Natural killer cell (primary cell): Measurements from ENCODE around the gene DNAH7. TPM values are rescaled to one million over a fixed set of nuclear protein-coding genes. Genes with fewer than 3 reads are reported as not detected.

Source experiments
- ATAC-seq, 3 donors: fragments of 150-1000 bp in 2 of 3; fragments of 200-7000 bp in 1 of 3; cut with Tn5 transposase; 1 replicate in 1 of 3; 2 replicates in 2 of 3; pipeline ENCODE4 v1.10.0; 2021; ENCODE audit warnings: mild to moderate bottlenecking in 2 of 3, moderate library complexity in 2 of 3
- DNase-seq, 2 donors: peaks; one replicate each; pipeline versions ENCODE4 v3.0.0 to v3.0.0-alpha.2; 2013 to 2021; ENCODE audit warnings: mixed read lengths in 1 of 2
- H3K27ac ChIP-seq: one replicate; pipeline ENCODE4 v1.5.1; 2013; ENCODE audit warnings: mild to moderate bottlenecking, low read length
- H3K27me3 ChIP-seq: one replicate; pipeline ENCODE4 v1.6.1; 2013; ENCODE audit warnings: low read length; ENCODE audit not compliant: control insufficient read depth, insufficient read depth
- H3K36me3 ChIP-seq: one replicate; pipeline ENCODE4 v1.6.1; 2013; ENCODE audit warnings: low read length; ENCODE audit not compliant: control insufficient read depth, insufficient read depth
- H3K4me1 ChIP-seq: one replicate; pipeline ENCODE4 v1.6.1; 2013; ENCODE audit warnings: low read length; ENCODE audit not compliant: control insufficient read depth, insufficient read depth
- H3K4me3 ChIP-seq: one replicate; pipeline ENCODE4 v1.5.1; 2013; ENCODE audit warnings: low read length
- H3K9me3 ChIP-seq: one replicate; pipeline ENCODE4 v1.6.1; 2013; ENCODE audit warnings: low read length; ENCODE audit not compliant: control insufficient read depth, insufficient read depth
- H3K27ac Mint-ChIP-seq, 2 donors: one replicate each; pipeline ENCODE4 v1.8.0; 2022; ENCODE audit warnings: mild to moderate bottlenecking in 2 of 2, mixed read lengths in 2 of 2, moderate library complexity in 1 of 2
- H3K27me3 Mint-ChIP-seq, 2 donors: one replicate each; pipeline ENCODE4 v1.8.0; 2022; ENCODE audit warnings: low read depth in 2 of 2, mixed read lengths in 2 of 2
- H3K36me3 Mint-ChIP-seq: one replicate; pipeline ENCODE4 v1.8.0; 2022; ENCODE audit warnings: mixed read lengths
- H3K4me1 Mint-ChIP-seq, 2 donors: one replicate each; pipeline ENCODE4 v1.8.0; 2022; ENCODE audit warnings: mixed read lengths in 2 of 2
- H3K4me3 Mint-ChIP-seq: one replicate; pipeline ENCODE4 v1.8.0; 2022; ENCODE audit warnings: mild to moderate bottlenecking, moderate library complexity, mixed read lengths
- H3K9me3 Mint-ChIP-seq, 2 donors: one replicate each; pipeline ENCODE4 v1.8.0; 2022; ENCODE audit warnings: mixed read lengths in 2 of 2
- WGBS: methylation state at CpG from one replicate; pipeline ENCODE4 v1.1.7; 2013; ENCODE audit warnings: missing lambda C conversion rate; ENCODE audit not compliant: insufficient coverage; 5-methylcytosine and 5-hydroxymethylcytosine counted together
- intact Hi-C: fragments of 100-400 bp; cut with micrococcal nuclease; formaldehyde crosslinking; loops from one replicate; pipeline ENCODE4 v1.14.2; 2022
- total RNA-seq, 4 donors: library from RNA; stranded (reverse); fragments of 120-200 nt in 1 of 4; gene quantifications; one replicate each; pipeline versions ENCODE4 v1.2.3 to v1.2.4, GENCODE V29; 2013 to 2022
- TF ChIP-seq, protein P1 (sequence below): fragments of 200-600 bp; IDR thresholded peaks from one replicate; pipeline ENCODE4 v1.8.0; 2022; ENCODE audit warnings: antibody characterized with exemption

The DNAH7 gene
- total RNA-seq, 3 donors from 2014 or later (not counting 1 experiment from before 2014, with no cell fraction given): 0.07 to 0.20 TPM; not detected in 1

- intact Hi-C loops: no loop called here
- Mint-ChIP-seq H3K9me3 (no peaks in the 10 kb centered on the region), H3K27ac (no peak overlapping the region), H3K4me1 (peaks cover 0 to 6% of the 10 kb centered on the region in 2 donors), H3K4me3 (no peak overlapping the region), H3K27me3 (peaks cover 0 to 4% of the 10 kb centered on the region in 2 donors), H3K36me3 (no peaks in the 10 kb centered on the region)
- DNase-seq (no peak), ATAC-seq (no peak)
- no peak overlapping the region for H3K27ac ChIP-seq
- no peaks in the 10 kb centered on the region for H3K9me3 ChIP-seq
- no peaks in the 10 kb centered on the region for H3K27me3 ChIP-seq
- TF ChIP-seq, protein P1, sequence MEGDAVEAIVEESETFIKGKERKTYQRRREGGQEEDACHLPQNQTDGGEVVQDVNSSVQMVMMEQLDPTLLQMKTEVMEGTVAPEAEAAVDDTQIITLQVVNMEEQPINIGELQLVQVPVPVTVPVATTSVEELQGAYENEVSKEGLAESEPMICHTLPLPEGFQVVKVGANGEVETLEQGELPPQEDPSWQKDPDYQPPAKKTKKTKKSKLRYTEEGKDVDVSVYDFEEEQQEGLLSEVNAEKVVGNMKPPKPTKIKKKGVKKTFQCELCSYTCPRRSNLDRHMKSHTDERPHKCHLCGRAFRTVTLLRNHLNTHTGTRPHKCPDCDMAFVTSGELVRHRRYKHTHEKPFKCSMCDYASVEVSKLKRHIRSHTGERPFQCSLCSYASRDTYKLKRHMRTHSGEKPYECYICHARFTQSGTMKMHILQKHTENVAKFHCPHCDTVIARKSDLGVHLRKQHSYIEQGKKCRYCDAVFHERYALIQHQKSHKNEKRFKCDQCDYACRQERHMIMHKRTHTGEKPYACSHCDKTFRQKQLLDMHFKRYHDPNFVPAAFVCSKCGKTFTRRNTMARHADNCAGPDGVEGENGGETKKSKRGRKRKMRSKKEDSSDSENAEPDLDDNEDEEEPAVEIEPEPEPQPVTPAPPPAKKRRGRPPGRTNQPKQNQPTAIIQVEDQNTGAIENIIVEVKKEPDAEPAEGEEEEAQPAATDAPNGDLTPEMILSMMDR: no peak
- H3K4me1 ChIP-seq: no peaks in the 10 kb centered on the region
- no peak overlapping the region for H3K4me3 ChIP-seq
- no peaks in the 10 kb centered on the region for H3K36me3 ChIP-seq
- WGBS: 35% methylated on average over 2 of the region's 2 CpGs
Measured at GRCh38 chr2:195984923-195985726, 83.5 kb downstream of the DNAH7 start.

- TF ChIP-seq, protein P1: no peak
- intact Hi-C loops: no loop called here
- H3K4me3 ChIP-seq: no peak overlapping the region
- no peaks in the 10 kb centered on the region for H3K4me1 ChIP-seq
- WGBS: 60% methylated on average over 1 of the region's 2 CpGs
- H3K9me3 ChIP-seq: no peaks in the 10 kb centered on the region
- H3K27ac Mint-ChIP-seq: no peak overlapping the region
- H3K4me1 Mint-ChIP-seq: no peaks in the 10 kb centered on the region
- no peak overlapping the region for H3K27ac ChIP-seq
- no peak for DNase-seq
- no peak for ATAC-seq
- H3K27me3 ChIP-seq: no peaks in the 10 kb centered on the region
- no peaks in the 10 kb centered on the region for H3K9me3 Mint-ChIP-seq
- no peak overlapping the region for H3K4me3 Mint-ChIP-seq
- H3K27me3 Mint-ChIP-seq: peaks cover 3 to 4% of the 10 kb centered on the region in 2 donors
- no peaks in the 10 kb centered on the region for H3K36me3 ChIP-seq
- no peaks in the 10 kb centered on the region for H3K36me3 Mint-ChIP-seq
Measured at GRCh38 chr2:195967336-195967735, 101.3 kb downstream of the DNAH7 start.

- H3K27ac ChIP-seq: no peak overlapping the region
- TF ChIP-seq, protein P1: no peak
Measured at GRCh38 chr2:195961873-195962272, 106.8 kb downstream of the DNAH7 start.

More at GRCh38 chr2:195961873-195962272, 106.8 kb downstream of the DNAH7 start:
- no peaks in the 10 kb centered on the region for H3K36me3 Mint-ChIP-seq
- Histone ChIP-seq H3K27me3 (no peaks in the 10 kb centered on the region), H3K36me3 (no peaks in the 10 kb centered on the region), H3K9me3 (no peaks in the 10 kb centered on the region), H3K4me3 (no peak overlapping the region), H3K4me1 (no peaks in the 10 kb centered on the region)
- DNase-seq (no peak), ATAC-seq (no peak)
- intact Hi-C loops: no loop called here
- no peaks in the 10 kb centered on the region for H3K27me3 Mint-ChIP-seq
- H3K4me1 Mint-ChIP-seq: no peaks in the 10 kb centered on the region
- 4% methylated on average over 3 of the region's 5 CpGs for WGBS
- no peak overlapping the region for H3K27ac Mint-ChIP-seq
- no peaks in the 10 kb centered on the region for H3K9me3 Mint-ChIP-seq
- H3K4me3 Mint-ChIP-seq: no peak overlapping the region
